HepG2 (cell line): Measurements from ENCODE around the gene GOT2. TPM values are rescaled to one million over a fixed set of nuclear protein-coding genes. Genes with fewer than 3 reads are reported as not detected.
A peak's percentile ranks its signal among the peaks of the same experiment; 100 is the strongest.

Experiments
- ARNTL ChIP-seq: sonication (generic); formaldehyde crosslinking; IDR thresholded peaks from 2 replicates; pipeline ENCODE4 v1.4.0; 2020; ENCODE audit warnings: mild to moderate bottlenecking, missing genetic modification reagents
- ATF2 ChIP-seq: sonication (generic); formaldehyde crosslinking; IDR thresholded peaks from 2 replicates; pipeline ENCODE4 v1.4.0; 2020; ENCODE audit warnings: missing genetic modification reagents
- CEBPG ChIP-seq: IDR thresholded peaks from 2 replicates; pipeline ENCODE4 v1.6.1; 2016
- KDM2A ChIP-seq: sonication (generic); formaldehyde crosslinking; IDR thresholded peaks from 2 replicates; pipeline ENCODE4 v1.4.0; 2020; ENCODE audit warnings: low read depth, missing genetic modification reagents, borderline replicate concordance
- KIAA2018 ChIP-seq: sonication (generic); formaldehyde crosslinking; IDR thresholded peaks from 2 replicates; pipeline ENCODE4 v1.5.0; 2020; ENCODE audit warnings: mild to moderate bottlenecking, missing genetic modification reagents, borderline replicate concordance
- SMC3 ChIP-seq: IDR thresholded peaks from 2 replicates; pipeline ENCODE4 v1.6.1; 2011; ENCODE audit warnings: low read length, improper control_type of control experiment
- TEAD3 ChIP-seq: optimal IDR thresholded peaks from 2 replicates; pipeline ENCODE3; 2016; ENCODE audit warnings: borderline replicate concordance
- ZBTB25 ChIP-seq: IDR thresholded peaks from 2 replicates; pipeline ENCODE4 v1.6.1; 2018; ENCODE audit warnings: missing genetic modification reagents
- ZBTB26 ChIP-seq: IDR thresholded peaks from 2 replicates; pipeline ENCODE4 v1.6.1; 2016; ENCODE audit warnings: missing compliant biosample characterization, missing genetic modification reagents, borderline replicate concordance
- ZNF501 ChIP-seq: sonication (generic); formaldehyde crosslinking; IDR thresholded peaks from 2 replicates; pipeline ENCODE4 v1.5.1; 2020; ENCODE audit warnings: mild to moderate bottlenecking, moderate library complexity, missing genetic modification reagents
- ZNF550 ChIP-seq: sonication (generic); formaldehyde crosslinking; IDR thresholded peaks from 2 replicates; pipeline ENCODE4 v1.4.0; 2020; ENCODE audit warnings: mild to moderate bottlenecking, missing genetic modification reagents, borderline replicate concordance
- polyA plus RNA-seq, 8 experiments: library from polyadenylated mRNA; depleted of rRNA in 3 of 8; stranded (reverse) in 7 of 8; unstranded in 1 of 8; fragments of >200 nt; fragmentation: Illumina TruSeq in 4 of 8; extraction: Trizol in 4 of 8; gene quantifications; 2 replicates each; pipeline versions ENCODE4 v1.2.1 to v1.2.3, GENCODE V29; 2011 to 2016; ENCODE audit warnings: low read depth in 4 of 8, missing spikeins in 1 of 8, mixed read lengths in 1 of 8; ENCODE audit not compliant: insufficient read depth in 1 of 8
- total RNA-seq, 5 experiments: library from RNA; depleted of rRNA; stranded (reverse); fragments of >200 nt; fragmentation: Illumina TruSeq; extraction: Trizol; gene quantifications; 2 replicates each; pipeline ENCODE4 v1.2.3, GENCODE V29; 2016; ENCODE audit warnings: low read depth in 1 of 5
- TF ChIP-seq, protein P1 (sequence below): sonication (generic); formaldehyde crosslinking; IDR thresholded peaks from 2 replicates; pipeline ENCODE4 v1.5.0; 2020; ENCODE audit warnings: mild to moderate bottlenecking, missing genetic modification reagents, moderate library complexity
- TF ChIP-seq, protein P2 (sequence below): sonication (generic); formaldehyde crosslinking; IDR thresholded peaks from 2 replicates; pipeline ENCODE4 v1.8.1; 2023; ENCODE audit warnings: missing genetic modification reagents, inconsistent platforms, borderline replicate concordance

GOT2 gene
- total and polyA plus RNA-seq, 2 of the 13 experiments (the other 11 are each of a cell fraction or from before 2014, with no cell fraction given): 32.6 to 121 TPM

DNA sequence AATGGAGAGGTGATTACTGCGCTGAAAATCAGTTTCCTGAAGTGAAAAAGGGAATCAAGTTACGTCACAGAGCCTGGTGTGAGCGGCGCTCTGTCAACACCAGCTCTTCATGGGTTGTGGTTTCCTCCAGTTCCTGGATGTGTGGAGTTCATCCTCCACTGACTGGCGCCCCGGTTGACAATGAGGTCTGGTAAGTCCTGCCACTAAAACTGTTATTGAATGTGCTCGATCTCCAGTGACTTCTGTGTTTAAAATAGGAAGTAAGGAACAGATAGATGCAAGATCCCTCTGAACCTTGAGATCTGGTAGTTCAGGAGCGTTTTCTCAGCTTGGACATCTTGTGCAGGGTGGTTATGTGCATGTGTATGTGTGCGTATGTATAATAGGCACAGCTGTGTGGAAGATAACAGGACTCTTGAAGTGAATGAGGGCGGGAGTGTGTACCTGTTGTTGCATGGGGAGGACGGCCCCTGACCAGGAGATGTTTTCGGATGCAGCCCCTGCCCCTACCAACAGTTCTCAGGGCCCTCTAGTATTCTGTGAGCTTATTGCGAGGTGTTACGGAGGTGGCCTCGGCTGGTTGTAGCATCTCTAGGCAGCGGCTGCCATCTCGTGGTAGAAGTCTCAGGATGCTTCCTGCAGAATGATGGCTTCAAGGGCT lies 22.0 kb upstream of the GOT2 start (continued):
- TF ChIP-seq ARNTL (no peak), ZBTB25 (CRISPR knock-in tag) (0 out of 2 replicates have a peak, but pooled peaks have one; percentile 48), KIAA2018 (no peak), TEAD3 (peak; percentile 50), ZNF501 (0 out of 2 replicates have a peak, but pooled peaks have one; percentile 26), SMC3 (peak; percentile 96), KDM2A (CRISPR knock-in tag) (peak; percentile 73; the same call in 1 of the 2 replicates), CEBPG (CRISPR knock-in tag) (peak; percentile 46; the same call in 1 of the 2 replicates), ZNF550 (CRISPR knock-in tag) (0 out of 2 replicates have a peak, but pooled peaks have one; percentile 61), ZBTB26 (CRISPR knock-in tag) (0 out of 2 replicates have a peak, but pooled peaks have one; percentile 31), ATF2 (CRISPR knock-in tag) (peak; percentile 14; the same call in 1 of the 2 replicates)
- TF ChIP-seq, protein P1, sequence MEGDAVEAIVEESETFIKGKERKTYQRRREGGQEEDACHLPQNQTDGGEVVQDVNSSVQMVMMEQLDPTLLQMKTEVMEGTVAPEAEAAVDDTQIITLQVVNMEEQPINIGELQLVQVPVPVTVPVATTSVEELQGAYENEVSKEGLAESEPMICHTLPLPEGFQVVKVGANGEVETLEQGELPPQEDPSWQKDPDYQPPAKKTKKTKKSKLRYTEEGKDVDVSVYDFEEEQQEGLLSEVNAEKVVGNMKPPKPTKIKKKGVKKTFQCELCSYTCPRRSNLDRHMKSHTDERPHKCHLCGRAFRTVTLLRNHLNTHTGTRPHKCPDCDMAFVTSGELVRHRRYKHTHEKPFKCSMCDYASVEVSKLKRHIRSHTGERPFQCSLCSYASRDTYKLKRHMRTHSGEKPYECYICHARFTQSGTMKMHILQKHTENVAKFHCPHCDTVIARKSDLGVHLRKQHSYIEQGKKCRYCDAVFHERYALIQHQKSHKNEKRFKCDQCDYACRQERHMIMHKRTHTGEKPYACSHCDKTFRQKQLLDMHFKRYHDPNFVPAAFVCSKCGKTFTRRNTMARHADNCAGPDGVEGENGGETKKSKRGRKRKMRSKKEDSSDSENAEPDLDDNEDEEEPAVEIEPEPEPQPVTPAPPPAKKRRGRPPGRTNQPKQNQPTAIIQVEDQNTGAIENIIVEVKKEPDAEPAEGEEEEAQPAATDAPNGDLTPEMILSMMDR (CRISPR knock-in tag): peak; percentile 97
- TF ChIP-seq, protein P2, sequence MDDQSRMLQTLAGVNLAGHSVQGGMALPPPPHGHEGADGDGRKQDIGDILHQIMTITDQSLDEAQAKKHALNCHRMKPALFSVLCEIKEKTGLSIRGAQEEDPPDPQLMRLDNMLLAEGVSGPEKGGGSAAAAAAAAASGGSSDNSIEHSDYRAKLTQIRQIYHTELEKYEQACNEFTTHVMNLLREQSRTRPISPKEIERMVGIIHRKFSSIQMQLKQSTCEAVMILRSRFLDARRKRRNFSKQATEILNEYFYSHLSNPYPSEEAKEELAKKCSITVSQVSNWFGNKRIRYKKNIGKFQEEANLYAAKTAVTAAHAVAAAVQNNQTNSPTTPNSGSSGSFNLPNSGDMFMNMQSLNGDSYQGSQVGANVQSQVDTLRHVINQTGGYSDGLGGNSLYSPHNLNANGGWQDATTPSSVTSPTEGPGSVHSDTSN (CRISPR knock-in tag): no peak
